NT2/D1 (cell line): ENCODE results near the gene PAFAH2.

Experiments used
- SUZ12 ChIP-seq: IDR thresholded peaks from 2 replicates; pipeline ENCODE4 v1.6.1; 2011; ENCODE audit not compliant: insufficient read length, insufficient read depth; ENCODE audit errors: extremely low read depth
- YY1 ChIP-seq: IDR thresholded peaks from 2 replicates; pipeline ENCODE4 v1.6.1; 2011; ENCODE audit not compliant: insufficient read length, insufficient read depth
- ZNF274 ChIP-seq: IDR thresholded peaks from 2 replicates; pipeline ENCODE4 v1.6.1; 2011; ENCODE audit warnings: mild to moderate bottlenecking, low read depth, low read length

- TF ChIP-seq YY1 (no peak), ZNF274 (no peak), SUZ12 (no peak)
These were observed 40.0 kb upstream of the PAFAH2 start for GRCh38 chr1:26037904-26038303.
